H7 (cell line): ENCODE data around the gene CRTAC1. TPM values are rescaled to one million over a fixed set of nuclear protein-coding genes. Genes with fewer than 3 reads are reported as not detected.
A peak's percentile ranks its signal among the peaks of the same experiment; 100 is the strongest.
"Not testable (repeated sequence)": the region's sequence is repeated elsewhere in the genome, so short reads cannot be mapped to it uniquely, and the experiment has no call there.

ENCODE experiments used
- DNase-seq: peaks from one replicate; pipeline ENCODE4 v3.0.0; 2012
- H3K27me3 ChIP-seq: 2 replicates; pipeline ENCODE4 v1.6.0; 2011; ENCODE audit warnings: mild to moderate bottlenecking, low read length; ENCODE audit not compliant: control insufficient read depth, insufficient read depth
- H3K36me3 ChIP-seq: replicated peaks from 2 replicates; pipeline ENCODE4 v1.5.1; 2011; ENCODE audit warnings: low read length; ENCODE audit not compliant: control insufficient read depth, insufficient read depth
- H3K4me3 ChIP-seq: 2 replicates; pipeline ENCODE4 v1.5.1; 2011; ENCODE audit warnings: low read depth, mild to moderate bottlenecking, control low read depth, low read length, moderate library complexity; ENCODE audit not compliant: insufficient read depth
- total RNA-seq: library from RNA; depleted of rRNA; stranded (reverse); fragments of >200 nt; shearing (Covaris generic); gene quantifications from 2 replicates; pipeline ENCODE4 v1.2.3, GENCODE V29; 2014

Gene CRTAC1
- total RNA-seq, 1 experiment from 2014 or later, result 0.03 TPM

- not testable (repeated sequence) for H3K36me3 ChIP-seq, H3K27me3 ChIP-seq, H3K4me3 ChIP-seq, DNase-seq
These were observed 189.3 kb downstream of the CRTAC1 start for GRCh38 chr10:97841166-97841565.

DNA sequence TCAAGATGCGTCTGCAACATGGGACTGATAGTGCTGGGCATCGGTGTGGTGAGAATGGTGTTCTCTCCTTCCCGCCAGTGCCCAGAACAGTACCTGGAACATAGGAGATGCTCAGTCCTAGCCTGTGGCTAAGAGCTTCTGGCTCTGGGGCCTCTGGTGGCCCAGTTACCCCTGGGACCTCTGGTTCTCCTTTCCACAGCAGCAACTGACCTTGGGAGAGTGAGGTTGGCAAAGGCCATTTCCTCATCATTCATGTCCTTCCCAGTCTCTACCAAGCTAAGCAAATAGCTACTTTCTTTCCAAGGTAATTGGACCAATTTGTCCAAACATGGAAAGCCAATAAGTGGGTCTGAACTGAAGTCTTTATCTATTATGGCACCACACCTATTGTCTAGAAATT lies 192.3 kb downstream of the CRTAC1 start:
- Histone ChIP-seq H3K36me3 (no peaks in the 10 kb centered on the region), H3K27me3 (no peaks in the 10 kb centered on the region; the same call in 1 of the 2 replicates), H3K4me3 (no peak overlapping the region)
- no peak for DNase-seq

DNA sequence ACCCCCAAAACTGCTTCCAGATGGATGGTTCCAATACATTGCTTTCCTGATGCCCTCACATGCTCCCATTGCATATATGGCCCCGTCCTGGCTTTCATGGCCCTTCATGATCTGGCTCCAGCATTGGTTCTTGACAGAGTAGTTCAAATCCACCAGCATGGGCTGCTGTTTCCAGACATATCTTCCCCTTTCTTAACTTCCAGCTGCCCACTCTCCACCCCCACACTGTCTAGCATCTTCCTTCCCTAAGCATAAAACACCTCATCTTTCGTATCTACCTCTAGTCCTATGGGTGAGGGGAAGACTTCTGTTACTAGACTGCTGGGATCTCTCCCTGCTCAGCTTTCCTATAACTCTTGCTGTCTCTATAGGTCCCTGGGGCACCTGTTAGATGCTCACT lies 194.0 kb downstream of the CRTAC1 start:
- H3K27me3 ChIP-seq, result no peaks in the 10 kb centered on the region; the same call in 1 of the 2 replicates
- DNase-seq, result no peak
- H3K4me3 ChIP-seq, result no peak overlapping the region
- H3K36me3 ChIP-seq, result no peaks in the 10 kb centered on the region

DNA sequence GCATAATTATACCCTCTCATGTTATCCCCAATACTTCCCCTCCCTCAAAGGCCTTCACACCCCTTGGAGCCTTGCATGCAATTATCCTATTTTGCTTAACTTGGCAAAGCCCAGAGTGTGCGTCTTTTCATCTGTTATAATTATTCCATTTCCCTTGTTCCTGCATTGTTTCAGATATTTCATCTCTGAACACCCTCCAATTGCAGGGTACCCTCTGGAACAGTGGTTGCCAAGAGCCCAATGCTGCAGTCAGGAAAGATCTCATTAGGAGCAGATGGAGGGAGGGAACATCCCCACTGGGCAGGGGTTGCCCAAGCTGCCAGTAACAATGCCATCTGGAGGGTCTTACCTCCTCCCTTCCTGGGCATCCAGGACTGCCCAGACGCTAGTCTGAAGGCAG lies 199.2 kb downstream of the CRTAC1 start:
- H3K27me3 ChIP-seq, result no peaks in the 10 kb centered on the region
- no peaks in the 10 kb centered on the region for H3K36me3 ChIP-seq

GRCh38 chr10:97830064-97830463 lies 200.4 kb downstream of the CRTAC1 start:
- DNase-seq, result peak; percentile 51
- H3K36me3 ChIP-seq, result no peaks in the 10 kb centered on the region
- H3K4me3 ChIP-seq, result no peak overlapping the region
- no peaks in the 10 kb centered on the region for H3K27me3 ChIP-seq

More for the DNA sequence above, 199.2 kb downstream of the CRTAC1 start:
- no peak overlapping the region for H3K4me3 ChIP-seq
- no peak for DNase-seq

- no peak for DNase-seq
- Histone ChIP-seq H3K27me3 (no peaks in the 10 kb centered on the region), H3K4me3 (no peak overlapping the region)
These were observed 201.7 kb downstream of the CRTAC1 start for GRCh38 chr10:97828721-97829120.

GRCh38 chr10:97827702-97828291 lies 202.6 kb downstream of the CRTAC1 start:
- Histone ChIP-seq H3K36me3 (no peaks in the 10 kb centered on the region), H3K4me3 (no peak overlapping the region), H3K27me3 (no peaks in the 10 kb centered on the region)
- DNase-seq, result peak; percentile 54

More at GRCh38 chr10:97828721-97829120, 201.7 kb downstream of the CRTAC1 start:
- H3K36me3 ChIP-seq, result no peaks in the 10 kb centered on the region

DNA sequence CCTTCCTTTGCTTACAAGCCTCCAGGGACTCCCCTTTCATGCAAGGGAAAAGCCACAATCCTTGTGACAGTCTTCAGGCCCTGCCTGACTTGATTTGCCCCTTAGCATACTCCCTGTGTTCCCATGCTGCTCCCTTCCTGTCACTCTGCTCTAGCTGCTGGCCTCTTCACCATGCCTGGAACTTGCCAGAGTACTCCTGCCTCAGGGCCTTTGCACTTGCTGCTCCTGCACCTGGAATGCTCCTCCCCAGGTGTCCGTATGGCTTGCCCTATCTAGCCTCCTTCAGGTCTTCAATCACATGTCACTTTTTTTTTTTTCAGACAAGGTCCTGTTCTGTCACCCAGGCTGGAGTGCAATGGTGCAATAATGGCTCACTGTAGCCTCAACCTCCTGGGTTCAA lies 203.5 kb downstream of the CRTAC1 start:
- Histone ChIP-seq H3K4me3 (no peak overlapping the region), H3K36me3 (no peaks in the 10 kb centered on the region), H3K27me3 (no peaks in the 10 kb centered on the region)
- no peak for DNase-seq

- Histone ChIP-seq H3K27me3 (no peaks in the 10 kb centered on the region), H3K36me3 (no peaks in the 10 kb centered on the region), H3K4me3 (no peak overlapping the region)
- DNase-seq, result no peak
These were observed 205.2 kb downstream of the CRTAC1 start for GRCh38 chr10:97825020-97825760.

DNA sequence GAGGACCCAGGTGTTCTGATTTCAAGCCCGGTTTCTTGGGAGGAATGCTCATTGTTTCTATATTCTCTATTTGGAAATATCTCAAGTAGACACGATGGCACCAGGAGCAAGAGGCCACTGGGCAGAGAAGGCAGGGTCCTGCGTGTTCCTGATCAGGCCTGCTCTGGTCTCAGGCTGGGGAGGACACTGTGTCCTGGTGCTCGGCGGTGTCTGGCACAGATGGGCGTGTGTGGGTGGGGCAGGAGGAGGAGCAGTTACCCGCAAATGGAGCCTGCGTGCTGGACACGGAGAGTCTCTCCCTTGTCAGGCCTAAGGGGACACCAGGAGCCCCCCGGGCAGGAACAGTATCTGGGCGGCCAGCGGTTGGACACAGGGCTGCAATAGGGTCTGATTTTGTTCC lies 206.7 kb downstream of the CRTAC1 start:
- Histone ChIP-seq H3K27me3 (no peaks in the 10 kb centered on the region), H3K4me3 (no peak overlapping the region), H3K36me3 (no peaks in the 10 kb centered on the region)
- no peak for DNase-seq

DNA sequence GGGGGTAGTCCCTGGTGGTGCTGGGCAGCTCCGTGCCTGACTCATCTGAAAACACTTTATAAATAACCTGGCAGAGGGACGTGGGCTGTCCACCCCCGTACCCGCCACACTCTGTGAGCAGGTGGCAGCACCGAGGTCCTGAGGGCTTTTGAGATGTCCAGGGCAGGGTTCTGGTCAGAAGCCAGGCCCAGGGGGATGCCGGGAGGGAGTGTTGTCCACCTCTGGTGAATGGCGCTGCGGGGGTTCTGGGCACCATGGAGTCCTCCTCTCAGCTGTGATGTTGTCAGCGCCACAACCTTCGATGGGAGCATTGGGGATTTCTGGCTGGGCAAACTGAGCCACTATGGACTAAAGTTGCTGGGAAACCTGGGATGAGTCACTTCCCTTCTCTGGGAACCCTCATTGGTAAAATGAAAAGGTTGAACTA lies 208.1 kb downstream of the CRTAC1 start:
- Histone ChIP-seq H3K27me3 (no peaks in the 10 kb centered on the region), H3K4me3 (no peak overlapping the region), H3K36me3 (no peaks in the 10 kb centered on the region)
- DNase-seq, result peak; percentile 48

GRCh38 chr10:97821308-97822038 lies 208.9 kb downstream of the CRTAC1 start:
- H3K27me3 ChIP-seq, result no peaks in the 10 kb centered on the region
- no peak overlapping the region for H3K4me3 ChIP-seq
- DNase-seq, result peak; percentile 84
- no peaks in the 10 kb centered on the region for H3K36me3 ChIP-seq

DNA sequence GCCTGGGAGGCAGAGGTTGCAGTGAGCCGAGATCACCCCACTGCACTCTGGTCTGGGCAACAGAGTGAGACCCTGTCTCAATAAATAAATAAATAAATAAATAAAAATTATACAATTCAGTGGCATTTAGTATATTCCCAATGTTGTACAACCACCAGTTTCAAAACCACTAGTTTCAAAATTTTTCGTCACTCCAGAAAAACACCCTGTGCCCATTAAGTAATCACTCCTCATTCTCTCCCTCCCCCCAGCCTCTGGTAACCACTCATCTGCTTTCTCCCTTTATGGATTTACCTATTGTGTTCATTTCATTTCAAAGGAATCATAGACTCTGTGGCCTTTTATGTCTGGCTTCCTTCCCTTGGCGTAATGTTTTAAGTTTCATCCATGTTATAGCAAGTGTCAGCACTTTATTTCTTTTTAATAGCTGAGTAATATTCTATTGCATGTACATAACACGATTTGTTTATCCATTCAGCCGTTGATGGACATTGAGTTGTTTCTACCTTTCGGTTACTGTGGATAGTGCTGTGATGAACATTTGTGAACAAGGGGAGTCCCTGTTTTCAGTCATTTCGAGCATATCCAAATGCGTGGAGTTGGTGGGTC lies 210.2 kb downstream of the CRTAC1 start:
- Histone ChIP-seq H3K27me3 (no peaks in the 10 kb centered on the region), H3K36me3 (no peaks in the 10 kb centered on the region), H3K4me3 (no peak overlapping the region)
- no peak for DNase-seq

GRCh38 chr10:97818572-97818971 lies 211.8 kb downstream of the CRTAC1 start:
- no peak for DNase-seq
- Histone ChIP-seq H3K36me3 (no peaks in the 10 kb centered on the region), H3K27me3 (no peaks in the 10 kb centered on the region), H3K4me3 (no peak overlapping the region)
